SW480 (cell line): ENCODE measurements around the gene PLPPR1.
A peak's percentile ranks its signal among the peaks of the same experiment; 100 is the strongest.

ENCODE experiments used
- DNase-seq: peaks from one replicate; pipeline ENCODE4 v3.0.0-alpha.2; 2016; ENCODE audit warnings: low spot score

Gene PLPPR1

DNA sequence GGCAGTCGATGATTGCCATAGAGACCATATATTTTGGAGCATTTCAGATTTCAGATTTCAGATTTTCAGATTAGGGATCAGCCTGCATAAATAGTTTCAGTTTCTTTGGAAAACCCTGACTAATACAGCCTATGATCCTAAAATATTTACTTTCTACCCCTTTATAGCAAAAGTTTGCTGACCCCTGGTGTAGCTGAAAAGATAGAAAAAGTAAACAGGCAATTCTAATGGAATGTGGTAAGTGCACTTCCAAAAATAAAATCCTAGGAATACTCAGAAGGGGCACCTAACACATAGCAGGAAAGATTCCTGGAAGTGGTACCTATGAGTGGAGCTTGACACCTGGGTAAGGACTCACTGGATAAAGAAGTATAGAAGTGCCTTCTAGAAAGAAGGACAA is 321.8 kb downstream of the PLPPR1 start:
- no peak for DNase-seq

DNA sequence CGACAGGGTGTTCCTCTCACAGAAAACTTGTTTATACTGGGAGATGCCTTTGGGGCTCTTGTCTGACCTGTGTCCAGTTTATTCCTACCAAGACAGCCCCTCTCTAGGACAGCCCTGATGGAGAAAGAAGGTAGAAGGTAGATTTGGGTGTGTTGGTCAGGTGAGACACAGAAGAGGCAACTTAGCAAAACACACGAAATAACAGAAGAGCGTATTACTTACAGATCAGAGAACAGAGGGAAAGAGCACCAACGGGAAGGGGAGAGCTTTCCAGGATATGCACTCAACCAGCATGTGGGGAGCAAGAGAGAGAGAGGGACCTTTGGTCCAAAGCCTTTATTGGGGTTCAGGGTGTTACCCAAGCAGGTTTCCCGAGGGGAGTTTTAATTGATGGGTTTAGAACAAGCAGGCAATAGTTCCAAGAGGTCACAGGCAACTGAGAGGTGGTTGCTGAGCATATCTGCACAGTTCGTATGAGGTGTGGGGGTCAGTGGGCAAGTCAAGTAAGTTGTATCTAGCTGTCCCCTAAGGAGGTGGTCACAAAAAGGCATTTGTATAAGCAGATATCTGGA is 324.5 kb downstream of the PLPPR1 start:
- DNase-seq = no peak

DNA sequence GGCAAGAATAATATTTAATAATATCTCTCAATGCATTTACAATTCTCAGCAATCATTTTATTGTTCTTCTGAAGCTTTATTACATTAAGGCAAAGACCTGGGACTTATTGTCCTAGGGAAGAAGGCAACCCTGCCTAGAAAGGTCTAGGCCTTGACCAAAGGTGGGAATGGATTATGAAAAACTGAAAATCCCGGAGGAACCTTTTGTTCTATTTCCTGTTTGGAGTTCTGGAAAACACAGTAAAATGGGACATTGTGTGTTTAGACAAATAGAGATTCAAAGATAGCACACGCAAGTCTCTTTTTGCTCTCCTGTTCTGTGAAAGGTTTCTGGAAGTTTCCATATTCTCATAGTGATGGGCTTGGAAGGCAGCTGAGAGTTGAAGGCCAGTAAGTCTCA is 325.2 kb downstream of the PLPPR1 start:
- no peak for DNase-seq

DNA sequence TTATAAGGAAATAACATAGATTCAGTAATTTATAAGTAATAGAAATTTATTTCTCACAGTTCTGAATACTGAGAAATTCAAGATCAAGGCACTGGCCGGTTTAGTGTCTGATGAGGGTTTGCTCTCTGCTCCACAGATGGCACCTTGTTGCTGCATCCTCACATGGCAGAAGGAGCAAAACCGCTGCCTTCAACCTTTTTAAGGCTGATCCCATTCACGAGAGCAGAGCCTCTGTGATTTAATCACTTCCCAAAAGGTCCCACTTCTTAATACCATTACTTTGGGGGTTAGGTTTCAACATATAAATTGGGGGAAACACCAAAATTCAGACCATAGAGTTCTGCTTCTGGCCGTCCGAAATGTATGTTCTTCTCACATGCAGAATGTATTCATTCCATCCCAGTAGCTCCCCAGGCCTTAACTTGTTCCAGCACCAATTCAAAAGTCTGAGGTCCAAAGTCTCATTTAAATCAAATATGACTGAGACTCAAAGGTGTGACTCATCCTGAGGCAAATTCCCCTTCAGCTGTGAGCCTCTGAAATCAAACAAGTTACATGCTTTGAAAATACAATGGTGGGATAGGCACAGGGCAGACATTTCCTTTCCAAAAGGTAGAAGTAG is 325.7 kb downstream of the PLPPR1 start:
- DNase-seq = peak; percentile 73

DNA sequence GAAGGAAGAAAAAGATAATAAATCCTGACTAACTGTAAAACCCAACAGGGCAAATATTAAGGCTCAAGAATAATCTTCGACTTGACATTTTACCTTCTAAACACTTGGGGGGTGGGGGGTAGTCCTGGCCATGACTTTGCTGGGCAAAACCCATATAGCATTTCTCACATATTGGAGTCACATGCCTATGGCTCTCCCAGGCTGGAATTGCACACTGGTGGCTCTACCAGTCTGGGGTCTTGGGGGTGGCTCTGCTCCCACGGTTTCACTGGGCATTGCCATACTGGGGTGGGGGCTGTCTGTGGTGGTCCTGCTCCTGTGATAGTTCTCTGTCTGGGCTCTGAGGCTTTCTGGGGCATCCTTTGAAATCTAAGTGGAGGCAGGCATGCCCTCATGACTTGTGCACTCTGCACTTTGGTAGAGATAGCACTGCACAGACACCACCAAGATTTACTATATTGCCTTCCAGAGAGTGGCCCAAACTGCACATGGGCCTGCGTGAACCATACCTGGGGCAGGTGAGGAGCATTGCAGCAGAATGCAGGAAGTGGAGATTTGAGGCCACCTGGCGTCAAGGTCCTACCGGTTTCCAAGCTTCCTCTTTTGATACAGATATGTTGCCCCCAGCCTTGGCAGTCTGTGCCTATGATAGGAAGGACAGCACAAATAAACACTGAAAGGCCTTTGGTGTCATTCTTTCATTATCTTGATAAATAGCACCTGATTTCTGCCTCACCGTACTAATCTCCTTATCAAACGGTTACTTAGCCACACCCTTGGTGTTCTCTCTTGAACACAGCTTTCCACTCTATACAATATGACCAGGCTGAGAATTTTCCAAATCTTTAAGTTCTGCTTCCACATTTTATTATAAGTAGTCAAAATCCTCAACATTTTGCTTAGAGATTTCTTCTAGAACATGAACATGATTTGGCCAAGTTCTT is 326.5 kb downstream of the PLPPR1 start:
- DNase-seq = no peak

DNA sequence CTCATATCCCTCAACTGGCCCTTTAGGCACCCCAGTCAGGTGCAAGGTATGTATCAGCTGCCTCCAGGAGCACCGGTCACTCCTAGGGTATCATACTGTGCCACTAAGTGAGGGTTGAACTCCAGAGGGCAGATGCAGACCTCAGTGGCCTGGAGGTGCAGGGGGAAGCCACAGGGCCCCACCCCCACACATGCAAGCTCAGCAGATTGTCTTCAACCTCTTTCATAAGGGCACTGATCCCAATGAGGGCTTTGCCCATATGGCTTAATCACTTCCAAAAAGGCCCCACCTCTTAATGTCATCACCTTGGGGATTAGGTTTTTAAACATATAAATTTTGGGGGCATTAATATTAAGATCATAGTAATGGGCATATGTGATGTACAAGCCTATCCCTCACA is 328.1 kb downstream of the PLPPR1 start:
- DNase-seq = no peak

DNA sequence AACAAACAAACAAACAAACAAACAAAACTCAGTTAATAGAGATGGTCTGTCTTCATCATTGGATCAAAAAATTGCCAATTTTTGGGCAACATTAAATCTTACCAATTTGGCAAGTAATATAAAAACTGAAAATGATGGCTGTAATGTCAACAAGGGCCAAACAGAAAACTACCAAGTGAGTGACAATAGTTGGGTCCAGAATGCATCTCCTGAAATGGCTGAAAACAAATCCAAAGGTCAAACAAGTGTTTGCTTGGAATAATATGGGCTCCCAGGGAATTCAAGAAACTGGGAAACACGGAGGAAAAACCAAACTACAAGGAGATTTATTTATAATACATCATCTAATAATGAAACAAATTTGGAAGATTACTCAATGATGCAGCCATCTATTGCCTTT is 331.2 kb downstream of the PLPPR1 start:
- DNase-seq = no peak

DNA sequence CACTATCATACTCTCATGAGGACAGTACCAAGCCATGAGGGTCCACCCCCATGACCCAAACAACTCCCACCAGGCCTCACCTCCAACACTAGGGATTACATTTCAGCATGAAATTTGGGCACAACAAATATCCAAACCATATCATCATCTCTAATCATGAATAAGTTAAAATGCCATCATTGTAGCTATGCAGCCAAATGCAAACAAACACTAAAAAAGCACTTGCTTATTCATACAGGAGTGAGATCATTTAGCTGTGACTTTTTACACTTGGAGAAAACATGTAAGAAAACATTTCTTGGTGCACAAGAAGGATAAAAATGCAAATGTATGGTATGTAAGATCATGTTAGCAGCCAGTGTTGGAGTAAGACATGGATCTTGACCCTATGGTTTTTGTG is 332.1 kb downstream of the PLPPR1 start:
- DNase-seq = no peak

DNA sequence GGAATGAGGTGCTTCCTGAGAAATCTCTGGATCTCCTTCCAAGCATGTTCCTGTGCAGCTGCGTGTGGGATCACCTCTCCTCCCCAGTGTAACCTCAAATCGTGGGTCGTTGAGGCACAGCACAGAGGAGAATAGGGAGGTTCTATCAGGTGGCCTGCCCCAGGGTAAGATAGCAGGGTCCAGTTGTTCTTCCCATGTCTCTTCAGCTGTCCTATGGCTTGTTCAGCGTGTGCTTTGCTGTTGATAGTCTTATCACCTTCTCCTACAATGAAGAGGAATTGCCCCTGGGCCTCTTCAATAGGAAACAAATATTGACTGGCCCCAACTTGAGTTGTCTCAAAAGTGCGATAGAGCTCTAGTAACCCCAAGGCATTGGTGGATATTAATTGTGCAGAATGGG is 333.9 kb downstream of the PLPPR1 start:
- no peak for DNase-seq

DNA sequence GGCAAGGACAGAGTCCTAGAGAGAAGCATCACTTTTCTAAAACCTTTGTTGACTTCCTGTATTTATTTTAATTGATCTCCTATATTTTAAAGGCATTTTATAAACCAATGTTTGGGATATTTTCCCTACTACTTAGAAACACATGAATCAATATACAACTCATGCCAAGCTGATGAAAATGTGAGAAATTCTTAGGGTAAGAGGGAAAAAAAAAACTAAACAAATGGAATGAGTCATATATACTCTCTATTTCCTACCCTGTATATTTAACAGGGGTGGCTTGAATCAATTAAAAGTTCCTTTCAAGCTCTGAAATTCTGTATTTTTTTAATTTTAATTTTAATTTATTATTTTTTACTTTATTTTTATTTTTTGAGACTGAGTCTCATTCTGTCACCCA is 336.7 kb downstream of the PLPPR1 start:
- peak; percentile 3 for DNase-seq

DNA sequence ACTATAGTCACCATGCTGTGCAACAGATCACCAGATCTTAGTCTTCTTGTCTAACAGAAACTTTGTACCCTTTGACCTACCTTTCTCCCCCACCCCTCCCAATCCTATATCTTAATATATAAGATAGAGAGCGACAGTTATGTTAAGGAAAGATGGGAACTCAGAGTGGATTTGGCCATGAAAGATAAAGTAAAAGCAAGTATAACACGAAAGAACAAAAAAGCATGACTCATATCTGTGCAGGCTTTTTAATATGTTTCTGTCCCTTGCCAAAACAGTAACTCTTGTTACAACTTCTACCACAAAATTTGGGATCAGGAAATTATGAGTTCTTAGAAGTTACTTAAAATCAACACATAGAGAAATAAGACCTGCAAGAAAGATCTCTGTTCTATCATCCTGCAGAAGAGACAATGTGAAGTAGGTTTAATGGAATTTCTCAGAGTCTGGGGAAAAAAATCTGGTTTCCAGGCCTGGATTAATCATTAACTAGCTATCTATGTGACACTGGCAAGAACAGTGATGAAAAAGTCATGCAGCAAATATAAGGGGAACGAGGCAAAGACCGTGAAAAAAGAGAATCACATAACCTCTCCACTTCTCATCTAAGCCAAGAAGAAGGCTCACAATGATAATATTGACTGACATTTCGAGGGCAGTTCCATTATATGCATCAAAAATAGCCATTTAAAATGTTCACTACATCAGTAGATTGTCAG is 337.7 kb downstream of the PLPPR1 start:
- peak; percentile 44 for DNase-seq

DNA sequence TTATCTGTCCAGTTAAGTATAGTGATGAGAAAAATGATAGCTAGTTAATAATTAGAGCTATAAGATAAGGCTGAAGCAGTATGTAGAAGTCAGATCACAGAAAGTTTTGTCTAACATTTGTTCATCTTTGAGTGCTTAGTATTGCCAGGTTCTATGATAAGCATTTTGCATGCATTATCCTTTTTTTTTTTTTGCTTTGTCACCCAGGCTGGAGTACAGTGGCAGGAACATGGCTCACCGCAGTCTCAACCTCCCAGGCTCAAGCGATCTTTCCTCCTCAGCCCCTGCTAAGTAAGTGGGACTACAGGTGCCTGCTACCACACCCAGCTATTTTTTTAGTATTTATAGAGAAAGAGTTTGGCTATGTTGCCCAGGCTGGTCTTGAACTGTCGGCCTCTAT is 338.8 kb downstream of the PLPPR1 start:
- no peak for DNase-seq

DNA sequence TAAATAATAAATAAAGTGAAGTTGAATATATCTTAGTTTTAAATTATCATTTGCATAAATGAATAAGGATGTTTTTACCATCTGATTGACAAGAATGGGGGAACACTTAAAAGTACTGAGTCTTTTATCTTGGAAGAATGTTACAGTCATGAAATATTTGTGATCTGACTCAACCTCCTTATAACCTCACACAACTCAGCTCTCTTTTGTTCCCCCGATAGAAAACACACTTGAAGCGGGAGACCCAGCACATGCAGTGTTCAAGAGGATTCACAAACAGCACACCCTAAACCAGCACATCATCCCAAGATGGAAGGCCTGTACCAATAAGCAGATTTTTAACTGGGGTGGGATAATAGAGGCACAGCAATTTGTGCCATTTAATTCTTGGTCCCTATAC is 340.8 kb downstream of the PLPPR1 start:
- DNase-seq = peak; percentile 2

DNA sequence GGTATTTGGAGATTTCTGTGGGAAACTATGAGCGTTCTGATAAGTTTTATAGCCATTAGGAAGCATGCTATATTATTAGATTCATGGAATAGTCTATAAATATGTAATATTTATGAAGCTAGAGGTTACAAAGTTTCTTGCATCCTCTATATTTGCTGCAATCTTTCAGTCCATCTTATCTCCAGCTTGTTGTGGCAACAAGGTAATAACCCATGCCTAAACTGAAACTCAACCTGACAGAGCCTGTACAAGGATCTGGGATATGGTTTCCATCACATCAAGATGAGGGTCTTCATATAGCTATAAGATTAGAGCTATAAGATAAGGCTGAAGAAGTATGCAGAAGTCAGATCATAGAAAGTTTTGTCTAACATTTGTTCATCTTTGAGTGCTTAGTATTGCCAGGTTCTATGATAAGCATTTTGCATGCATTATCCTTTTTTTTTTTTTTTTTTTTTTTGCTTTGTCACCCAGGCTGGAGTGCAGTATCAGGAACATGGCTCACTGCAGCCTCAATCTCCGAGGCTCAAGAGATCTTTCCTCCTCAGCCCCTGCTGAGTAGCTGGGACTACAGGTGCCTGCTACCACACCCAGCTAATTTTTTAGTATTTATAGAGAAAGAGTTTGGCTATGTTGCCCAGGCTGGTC is 341.5 kb downstream of the PLPPR1 start:
- no peak for DNase-seq

DNA sequence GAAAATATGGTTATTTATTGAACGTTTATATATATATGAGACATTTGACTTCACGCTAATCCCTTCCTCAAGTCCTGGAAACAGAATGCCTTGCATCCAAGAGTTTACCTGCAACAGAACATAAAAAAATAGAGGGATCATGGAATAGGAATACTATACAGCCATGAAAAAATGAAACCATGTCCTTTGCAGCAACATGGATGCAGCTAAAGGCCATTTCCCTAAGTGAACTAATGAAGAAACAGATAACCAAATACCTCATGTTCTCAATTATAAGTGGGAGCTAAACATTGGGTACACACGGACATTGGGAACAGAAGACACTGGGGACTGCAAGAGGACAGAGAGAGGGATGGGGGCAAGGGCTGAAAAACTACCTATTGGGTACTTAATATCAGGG is 343.3 kb downstream of the PLPPR1 start:
- no peak for DNase-seq

DNA sequence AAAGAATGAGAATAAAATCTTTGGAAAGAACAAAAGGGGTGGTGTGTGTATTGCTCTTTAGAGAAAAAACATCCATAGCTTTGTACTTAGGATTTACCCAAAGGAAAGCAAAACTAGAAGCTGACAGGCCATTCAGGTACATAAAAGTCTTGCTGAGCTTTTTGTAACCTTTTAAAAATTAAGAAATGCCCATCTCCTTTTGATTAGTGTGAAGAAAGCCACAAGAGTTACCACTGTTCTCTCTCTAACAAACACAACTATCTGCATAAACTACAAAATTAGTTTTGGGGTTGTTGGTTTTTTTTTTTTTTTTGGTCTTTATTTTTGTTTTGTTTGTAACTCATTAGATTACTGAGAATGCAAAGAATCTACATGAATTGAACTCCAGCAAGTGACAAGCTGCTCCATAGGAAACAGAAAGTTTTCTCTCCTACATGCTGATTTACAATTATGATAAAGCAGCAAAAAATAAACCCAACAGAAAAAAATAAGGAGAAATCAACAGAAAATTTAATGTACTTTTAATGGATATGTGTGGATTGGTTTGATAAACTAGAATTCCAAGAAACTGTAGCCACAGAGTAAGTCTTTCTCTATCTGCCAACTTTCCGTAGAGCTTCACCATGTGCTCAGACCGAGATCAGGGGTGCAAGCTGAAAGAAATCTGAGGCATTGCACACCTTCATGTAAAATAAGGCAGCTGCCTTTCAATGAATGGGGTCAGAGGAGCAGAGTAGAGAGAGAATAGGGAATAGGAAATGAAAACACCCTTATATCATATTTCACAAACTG is 344.0 kb downstream of the PLPPR1 start:
- no peak for DNase-seq
